AG10803 (cell line): ENCODE results near the gene TMEM14B.

Source experiments
- DNase-seq: peaks from one replicate; pipeline ENCODE4 v3.0.0; 2010; ENCODE audit warnings: low read depth
- H3K4me3 ChIP-seq: 2 replicates; pipeline ENCODE4 v1.5.1; 2011; ENCODE audit warnings: mild to moderate bottlenecking, low read length, control low read depth
- TF ChIP-seq, protein P1 (sequence below): conservative IDR thresholded peaks from 2 replicates; pipeline ENCODE4 v1.5.1; 2011; ENCODE audit warnings: mild to moderate bottlenecking, low read length, control low read depth, inconsistent platforms

Gene TMEM14B

DNA sequence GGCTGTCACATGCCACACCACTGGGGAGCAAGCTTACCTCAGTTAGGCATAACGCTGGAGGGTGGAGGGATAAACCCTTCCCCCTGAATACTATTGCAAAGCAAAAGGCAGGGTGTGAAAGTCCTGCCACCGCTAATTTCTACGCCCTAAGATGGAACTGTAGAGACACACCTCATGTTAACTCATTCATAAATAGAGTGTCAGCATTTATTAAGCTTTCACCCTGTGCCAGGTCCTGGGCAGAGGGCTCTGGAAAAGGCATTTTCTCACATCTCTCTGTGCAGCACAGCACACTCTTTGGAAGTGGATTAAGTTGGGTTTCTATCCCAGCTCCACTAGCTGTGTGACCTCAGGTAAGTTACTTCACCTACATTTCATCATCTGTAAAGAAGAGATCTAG lies 21.8 kb downstream of the TMEM14B start:
- TF ChIP-seq, protein P1, sequence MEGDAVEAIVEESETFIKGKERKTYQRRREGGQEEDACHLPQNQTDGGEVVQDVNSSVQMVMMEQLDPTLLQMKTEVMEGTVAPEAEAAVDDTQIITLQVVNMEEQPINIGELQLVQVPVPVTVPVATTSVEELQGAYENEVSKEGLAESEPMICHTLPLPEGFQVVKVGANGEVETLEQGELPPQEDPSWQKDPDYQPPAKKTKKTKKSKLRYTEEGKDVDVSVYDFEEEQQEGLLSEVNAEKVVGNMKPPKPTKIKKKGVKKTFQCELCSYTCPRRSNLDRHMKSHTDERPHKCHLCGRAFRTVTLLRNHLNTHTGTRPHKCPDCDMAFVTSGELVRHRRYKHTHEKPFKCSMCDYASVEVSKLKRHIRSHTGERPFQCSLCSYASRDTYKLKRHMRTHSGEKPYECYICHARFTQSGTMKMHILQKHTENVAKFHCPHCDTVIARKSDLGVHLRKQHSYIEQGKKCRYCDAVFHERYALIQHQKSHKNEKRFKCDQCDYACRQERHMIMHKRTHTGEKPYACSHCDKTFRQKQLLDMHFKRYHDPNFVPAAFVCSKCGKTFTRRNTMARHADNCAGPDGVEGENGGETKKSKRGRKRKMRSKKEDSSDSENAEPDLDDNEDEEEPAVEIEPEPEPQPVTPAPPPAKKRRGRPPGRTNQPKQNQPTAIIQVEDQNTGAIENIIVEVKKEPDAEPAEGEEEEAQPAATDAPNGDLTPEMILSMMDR, result no peak
- DNase-seq, result no peak
- H3K4me3 ChIP-seq, result no peak overlapping the region

DNA sequence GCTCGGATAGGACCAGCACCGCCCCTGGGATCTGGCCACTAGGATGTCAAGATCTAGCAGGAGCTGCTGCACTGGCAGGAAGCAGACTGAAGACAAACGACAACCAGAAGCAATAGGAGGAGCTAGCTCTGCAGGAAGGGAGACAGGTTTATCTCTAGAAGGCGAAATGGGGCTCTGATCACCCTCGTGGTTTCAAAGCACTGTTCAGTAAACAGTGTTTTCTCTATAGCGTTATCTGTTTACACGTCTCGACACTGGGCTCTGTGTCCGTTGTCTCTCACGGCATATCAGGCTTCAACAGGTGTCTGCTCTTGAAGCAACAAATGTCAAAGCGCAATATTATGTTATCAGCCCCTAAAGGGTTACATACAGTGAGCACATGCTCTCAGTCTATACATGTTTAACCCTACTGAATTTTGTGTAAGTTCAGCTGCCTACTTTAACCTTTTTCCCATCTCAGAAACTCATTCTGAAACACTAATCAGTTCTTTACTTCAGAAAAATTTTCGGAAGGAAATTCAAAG lies 23.8 kb downstream of the TMEM14B start:
- TF ChIP-seq, protein P1, result no peak
- no peak for DNase-seq
- H3K4me3 ChIP-seq, result no peak overlapping the region

DNA sequence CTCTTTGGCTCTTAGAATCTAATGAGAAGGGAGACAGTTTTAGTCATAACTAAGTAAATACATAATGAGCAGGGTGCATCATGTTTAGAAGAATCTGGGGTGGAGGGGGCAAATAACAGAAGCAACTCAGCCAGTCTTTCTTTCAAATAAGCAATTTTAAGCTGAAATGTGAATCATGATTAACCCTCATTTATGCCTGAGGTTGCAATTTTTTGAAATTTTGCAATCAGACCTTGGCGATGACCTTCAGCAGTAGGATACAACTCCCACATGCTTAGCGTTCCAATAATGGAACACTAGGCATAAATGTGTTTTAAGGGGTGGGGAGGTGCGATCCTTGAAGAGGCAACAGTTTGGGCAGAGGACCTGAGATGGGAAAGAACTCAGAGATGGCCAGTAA lies 30.6 kb downstream of the TMEM14B start:
- TF ChIP-seq, protein P1, result no peak
- no peak for DNase-seq
- no peak overlapping the region for H3K4me3 ChIP-seq

DNA sequence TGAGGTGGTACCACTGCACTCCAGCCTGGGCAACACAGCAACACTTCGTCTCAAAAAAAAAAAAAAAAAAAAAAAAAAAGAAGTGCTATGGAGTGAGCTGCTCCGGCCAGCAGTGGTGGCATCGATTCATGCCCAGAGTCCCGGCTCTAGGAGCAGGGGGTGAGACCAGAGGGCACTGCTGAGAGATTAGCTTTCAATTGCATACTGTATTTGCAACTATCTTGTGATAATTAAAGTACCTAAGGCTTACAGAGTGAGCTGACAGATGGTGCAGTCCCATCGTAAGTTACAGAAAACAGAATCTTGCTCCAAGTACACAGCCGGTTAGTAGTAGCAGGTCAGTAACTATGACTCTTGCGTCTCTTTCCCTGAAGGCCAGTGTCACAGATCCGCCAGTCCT lies 31.5 kb downstream of the TMEM14B start:
- no peak overlapping the region for H3K4me3 ChIP-seq
- no peak for DNase-seq
- TF ChIP-seq, protein P1, result no peak

DNA sequence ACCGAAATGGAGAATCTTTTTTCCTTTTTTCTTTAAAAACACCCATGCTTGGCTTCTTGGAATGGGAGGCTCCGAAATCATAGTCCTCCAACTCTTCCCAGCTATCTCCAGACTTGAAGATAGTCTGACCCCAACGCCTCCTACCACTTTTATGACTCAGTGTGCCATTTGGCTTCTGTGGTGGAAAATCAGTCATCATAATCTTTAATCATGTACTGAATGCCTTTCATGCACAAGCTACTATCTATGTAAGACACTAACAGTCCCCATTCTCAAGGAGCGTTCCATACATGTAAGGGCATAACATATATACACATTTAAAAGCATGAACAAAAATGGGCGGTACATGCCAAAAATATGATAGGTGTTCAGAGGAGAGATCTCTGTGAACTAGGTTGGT lies 44.1 kb downstream of the TMEM14B start:
- no peak for DNase-seq
- no peak overlapping the region for H3K4me3 ChIP-seq
- TF ChIP-seq, protein P1, result no peak

DNA sequence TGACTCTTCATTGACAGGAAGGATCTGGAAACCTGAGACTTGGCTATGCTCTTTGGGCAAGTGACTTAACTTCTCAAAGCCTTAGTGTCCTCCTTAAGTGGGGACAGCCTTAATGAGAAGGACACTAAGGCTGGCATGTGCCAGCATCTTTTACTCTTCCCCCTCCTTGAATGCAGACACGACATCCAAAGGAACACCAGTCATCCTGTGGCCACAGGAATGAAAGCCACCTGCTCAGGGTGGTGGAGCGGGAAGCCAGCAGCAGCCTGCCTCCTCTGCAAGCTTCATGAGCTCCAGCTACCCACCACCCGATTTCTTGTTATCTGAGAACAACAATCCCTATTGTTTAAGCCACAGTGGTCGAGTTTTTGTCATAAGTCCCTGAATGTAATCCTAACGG lies 44.5 kb downstream of the TMEM14B start:
- DNase-seq, result no peak
- no peak overlapping the region for H3K4me3 ChIP-seq
- TF ChIP-seq, protein P1, result no peak

DNA sequence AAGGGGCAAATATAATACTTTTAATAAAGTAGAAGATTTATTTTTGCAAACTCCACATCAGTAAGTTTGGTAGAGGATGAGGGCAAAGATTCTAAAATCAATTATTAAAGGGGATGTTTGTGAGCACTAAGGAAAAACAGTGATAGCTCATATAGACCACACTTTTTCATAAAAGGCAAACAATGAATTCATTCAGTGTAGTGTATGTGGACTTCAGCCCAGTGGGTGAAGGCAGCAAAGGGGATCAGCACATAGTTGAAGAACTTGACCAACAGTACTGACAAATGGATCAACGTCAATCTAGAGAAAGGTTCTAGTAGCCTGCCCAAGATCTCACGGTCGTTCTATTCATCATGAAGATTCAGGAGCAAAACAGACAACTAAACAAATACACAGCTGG lies 45.4 kb downstream of the TMEM14B start:
- no peak for DNase-seq
- TF ChIP-seq, protein P1, result no peak
- H3K4me3 ChIP-seq, result no peak overlapping the region
